ENCODE data around the gene CD38. TPM values are rescaled to one million over a fixed set of nuclear protein-coding genes. Genes with fewer than 3 reads are reported as not detected.

Gene CD38
- total and polyA plus RNA-seq, 8 donors, result 0.99 to 38.4 (median 1.7) TPM

DNA sequence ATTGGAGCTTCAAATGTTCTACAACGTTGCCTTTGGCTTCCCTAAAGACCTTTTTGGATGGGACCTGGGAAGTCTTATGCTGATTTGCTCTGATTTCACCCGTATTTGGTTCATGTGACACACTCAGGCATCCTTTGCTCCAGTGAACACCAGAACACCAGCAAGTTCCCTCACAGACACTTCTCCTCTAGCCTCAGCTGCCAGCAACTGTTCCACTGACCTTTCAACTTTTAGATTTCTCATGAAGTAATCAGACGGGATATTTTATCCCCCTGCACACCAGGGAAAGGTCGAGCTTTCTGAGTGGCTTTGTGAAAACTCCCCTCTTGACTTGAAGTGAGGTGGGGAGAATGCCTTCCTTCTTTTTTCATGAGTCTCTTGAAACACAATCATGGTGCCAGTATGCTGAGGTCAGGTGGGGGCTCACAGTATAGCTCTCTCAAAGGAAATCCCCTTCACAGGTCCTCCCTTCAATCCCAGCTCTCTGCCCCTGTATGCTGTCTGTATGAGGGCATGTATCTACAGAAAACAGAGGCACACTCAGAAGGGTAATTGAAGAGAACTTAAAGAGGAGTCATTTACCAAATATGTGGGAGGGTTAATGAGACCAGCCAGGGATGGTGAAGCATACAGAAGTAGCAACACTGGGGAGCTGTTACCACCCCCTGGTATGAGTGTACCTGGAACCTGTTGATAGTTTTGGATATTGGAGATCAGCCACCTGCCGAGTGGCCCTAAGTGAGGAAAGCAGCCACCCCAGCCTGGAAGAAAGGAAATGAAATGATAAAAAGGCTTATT is 97.7 kb downstream of the CD38 start:
- no peak for ATAC-seq
- no peak for TF ChIP-seq CTCF (IDR thresholded peaks at IDR 0.05)
- no peaks in the 10 kb centered on the region for H3K27me3 ChIP-seq
- no peaks in the 10 kb centered on the region for H3K9me3 ChIP-seq
- no peak overlapping the region for H3K4me3 ChIP-seq
- no peaks in the 10 kb centered on the region for H3K4me1 ChIP-seq
- no peak overlapping the region for H3K27ac ChIP-seq
- no peaks in the 10 kb centered on the region for H3K36me3 ChIP-seq
- intact Hi-C loops (cut with DNase I), result no loop called here
- no peak for DNase-seq

GRCh38 chr4:15878011-15878410 is 99.9 kb downstream of the CD38 start:
- Histone ChIP-seq H3K36me3 (no peaks in the 10 kb centered on the region), H3K9me3 (no peaks in the 10 kb centered on the region), H3K4me1 (no peaks in the 10 kb centered on the region), H3K27ac (no peak overlapping the region), H3K4me3 (no peak overlapping the region), H3K27me3 (no peaks in the 10 kb centered on the region)
- intact Hi-C loops (cut with DNase I), result no loop called here
- no peak for ATAC-seq
- no peak for TF ChIP-seq CTCF (IDR thresholded peaks at IDR 0.05)
- no peak for DNase-seq

DNA sequence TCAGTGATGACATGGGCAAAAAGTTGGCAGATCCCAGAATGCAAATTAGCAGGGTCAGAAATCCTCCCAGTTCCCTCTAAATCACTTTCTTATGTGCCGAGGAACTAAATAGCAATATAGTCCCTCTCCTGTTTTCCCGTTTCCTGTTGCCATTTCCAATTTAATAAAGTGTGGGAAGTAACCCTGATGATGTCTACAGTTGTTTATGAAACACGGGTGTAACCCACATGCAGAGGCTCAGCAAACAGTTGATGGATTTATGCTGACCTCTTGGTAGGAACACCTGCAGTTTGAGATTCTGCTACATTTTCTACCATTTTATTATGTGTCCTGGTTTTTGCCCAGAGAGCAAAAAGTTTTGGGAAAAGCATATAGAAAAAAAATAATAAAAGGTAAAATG is 103.7 kb downstream of the CD38 start:
- Histone ChIP-seq H3K36me3 (no peaks in the 10 kb centered on the region), H3K27me3 (no peaks in the 10 kb centered on the region), H3K27ac (no peak overlapping the region), H3K4me3 (no peak overlapping the region), H3K9me3 (no peaks in the 10 kb centered on the region), H3K4me1 (no peaks in the 10 kb centered on the region)
- TF ChIP-seq CTCF (IDR thresholded peaks at IDR 0.05), result no peak
- ATAC-seq, result no peak
- intact Hi-C loops (cut with DNase I), result loop anchor here in 1 of 2 donors (5.0 kb wide), 1 partner anchor 75 kb away; no protein-coding TSS in a partner anchor
- no peak for DNase-seq

GRCh38 chr4:15882675-15883086 is 104.6 kb downstream of the CD38 start:
- intact Hi-C loops (cut with DNase I), result loop anchor here in 1 of 2 donors (5.0 kb wide), 1 partner anchor 75 kb away; no protein-coding TSS in a partner anchor
- Histone ChIP-seq H3K4me1 (no peaks in the 10 kb centered on the region), H3K27me3 (no peaks in the 10 kb centered on the region), H3K36me3 (no peaks in the 10 kb centered on the region), H3K9me3 (no peaks in the 10 kb centered on the region), H3K27ac (no peak overlapping the region), H3K4me3 (no peak overlapping the region)
- DNase-seq, result peak in 3 of 4 donors; percentile 44 to 77 (median 50)
- TF ChIP-seq CTCF (IDR thresholded peaks at IDR 0.05), result peak; percentile 88 to 91
- ATAC-seq, result peak; percentile 98

GRCh38 chr4:15883610-15884243 is 105.6 kb downstream of the CD38 start:
- no peak for TF ChIP-seq CTCF (IDR thresholded peaks at IDR 0.05)
- Histone ChIP-seq H3K36me3 (no peaks in the 10 kb centered on the region), H3K27me3 (no peaks in the 10 kb centered on the region), H3K9me3 (no peaks in the 10 kb centered on the region), H3K4me1 (no peaks in the 10 kb centered on the region), H3K4me3 (no peak overlapping the region), H3K27ac (no peak overlapping the region)
- DNase-seq, result no peak
- intact Hi-C loops (cut with DNase I), result loop anchor here in 1 of 2 donors (5.0 kb wide), 1 partner anchor 74 kb away; no protein-coding TSS in a partner anchor
- no peak for ATAC-seq

Measured in left lung (tissue), 10 donors.